PC-3 (cell line): ENCODE results near the gene PRIMA1. TPM values are rescaled to one million over a fixed set of nuclear protein-coding genes. Genes with fewer than 3 reads are reported as not detected.

Experiments
- ATAC-seq: fragments of 200-7000 bp; cut with Tn5 transposase; 2 replicates; pipeline ENCODE4 v1.9.1; 2020; ENCODE audit warnings: mild to moderate bottlenecking, moderate library complexity
- BruUV-seq: library from RNA; stranded (reverse); fragments of 400-500 nt; replicated peaks from 2 replicates; lab custom pipeline; 2021; lab: Mats Ljungman, UMichigan
- CTCF ChIA-PET: fragments of 300-600 bp; sonication (Branson Sonifier 250); formaldehyde crosslinking; loops from one replicate; lab custom pipeline; 2022; ENCODE audit warnings: antibody characterized with exemption; lab: Charles Lee
- POLR2A ChIA-PET: fragments of 300-600 bp; sonication (Branson Sonifier 250); formaldehyde crosslinking; loops from one replicate; lab custom pipeline; 2022; ENCODE audit warnings: antibody characterized with exemption; ENCODE audit not compliant: unreplicated experiment; lab: Charles Lee
- DNase-seq: peaks from one replicate; pipeline ENCODE4 v3.0.0-alpha.2; 2015
- H2AFZ ChIP-seq: fragments of 300-600 bp; sonication (generic); 2 replicates; pipeline ENCODE4 v1.6.0; 2016; ENCODE audit warnings: antibody characterized with exemption, low read length
- H3F3A ChIP-seq: fragments of 300-600 bp; sonication (generic); one replicate; pipeline ENCODE4 v1.6.0; 2017; ENCODE audit warnings: antibody characterized with exemption, low read length, control low read depth, mild to moderate bottlenecking; ENCODE audit not compliant: unreplicated experiment
- H3K27ac ChIP-seq: fragments of 300-600 bp; sonication (generic); 2 replicates; pipeline ENCODE4 v1.5.1; 2016; ENCODE audit warnings: mild to moderate bottlenecking, low read length
- H3K27me3 ChIP-seq: fragments of 300-600 bp; sonication (generic); 2 replicates; pipeline ENCODE4 v1.6.1; 2016; ENCODE audit warnings: low read length, mixed read lengths
- H3K36me3 ChIP-seq: fragments of 300-600 bp; sonication (generic); 2 replicates; pipeline ENCODE4 v1.6.1; 2016; ENCODE audit warnings: low read depth, mixed run types, low read length, mixed read lengths
- H3K4me1 ChIP-seq: fragments of 300-600 bp; sonication (generic); 2 replicates; pipeline ENCODE4 v1.5.1; 2016; ENCODE audit warnings: low read length; ENCODE audit not compliant: insufficient read depth
- H3K4me2 ChIP-seq: fragments of 300-600 bp; sonication (generic); 2 replicates; pipeline ENCODE4 v1.6.0; 2016; ENCODE audit warnings: low read length
- H3K4me3 ChIP-seq: fragments of 300-600 bp; sonication (generic); 2 replicates; pipeline ENCODE4 v1.5.1; 2016; ENCODE audit warnings: mild to moderate bottlenecking, low read length, mixed read lengths
- H3K79me2 ChIP-seq: fragments of 300-600 bp; sonication (generic); 2 replicates; pipeline ENCODE4 v1.6.1; 2017; ENCODE audit warnings: low read length, mixed read lengths
- H3K9ac ChIP-seq: fragments of 300-600 bp; sonication (generic); 2 replicates; pipeline ENCODE4 v1.6.0; 2016; ENCODE audit warnings: mild to moderate bottlenecking, low read length
- H3K9me2 ChIP-seq: fragments of 300-600 bp; sonication (generic); replicated peaks from 2 replicates; pipeline ENCODE4 v1.6.1; 2016; ENCODE audit warnings: mixed run types, low read length, mixed read lengths
- H3K9me3 ChIP-seq: fragments of 300-600 bp; sonication (generic); 2 replicates; pipeline ENCODE4 v1.6.1; 2016; ENCODE audit warnings: low read length, mixed read lengths
- H4K20me1 ChIP-seq: fragments of 300-600 bp; sonication (generic); 2 replicates; pipeline ENCODE4 v1.6.1; 2016; ENCODE audit warnings: low read length, mixed read lengths
- EZH2 ChIP-seq: fragments of 300-600 bp; sonication (generic); IDR thresholded peaks from one replicate; pipeline ENCODE4 v1.6.1; 2017; ENCODE audit warnings: antibody characterized with exemption, mild to moderate bottlenecking, low read length; ENCODE audit not compliant: unreplicated experiment
- EZH2phosphoT487 ChIP-seq: fragments of 300-600 bp; sonication (generic); IDR thresholded peaks from 2 replicates; pipeline ENCODE4 v1.6.1; 2018; ENCODE audit warnings: mild to moderate bottlenecking, antibody characterized with exemption, low read length, borderline replicate concordance
- intact Hi-C: fragments of 100-400 bp; cut with micrococcal nuclease; formaldehyde crosslinking; loops from 2 replicates; pipeline ENCODE4 v1.9.0; 2023
- total RNA-seq: library from RNA; depleted of rRNA; stranded (reverse); fragments of >200 nt; gene quantifications from 2 replicates; pipeline ENCODE4 v1.2.3, GENCODE V29; 2014
- TF ChIP-seq, protein P1 (sequence below): fragments of 300-600 bp; sonication (generic); conservative IDR thresholded peaks from 2 replicates; pipeline ENCODE4 v1.5.1; 2017; ENCODE audit warnings: antibody characterized with exemption, low read depth, mild to moderate bottlenecking, low read length

The PRIMA1 gene
- total RNA-seq, 1 experiment from 2014 or later: 0.04 TPM

DNA sequence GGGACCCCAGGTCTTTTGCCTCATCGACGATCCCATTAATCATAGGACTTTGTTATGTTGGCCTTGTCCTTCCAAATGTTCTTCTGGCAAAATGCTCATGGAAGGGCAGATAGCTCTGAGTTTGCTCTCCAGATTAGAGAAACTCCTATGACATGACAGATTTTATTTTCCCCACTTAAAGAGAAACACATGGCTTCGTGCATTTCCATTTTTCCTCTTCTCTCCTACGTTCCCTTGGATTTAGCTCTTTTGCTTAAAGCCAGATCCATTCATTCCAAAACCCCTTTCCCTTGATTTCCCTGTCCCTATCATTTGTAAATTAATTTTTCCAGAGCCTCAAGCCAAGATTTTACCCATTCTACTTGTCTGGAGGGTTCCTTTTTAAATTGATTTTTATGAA lies 2.9 kb downstream of the PRIMA1 start:
- no peaks in the 10 kb centered on the region for H3K4me1 ChIP-seq
- ATAC-seq (no peak), DNase-seq (no peak)
- no peak overlapping the region for H3K9ac ChIP-seq
- ChIA-PET POLR2A (no interaction called here), CTCF (no interaction called here)
- no peak overlapping the region for H2AFZ ChIP-seq
- H3F3A ChIP-seq: no peaks in the 10 kb centered on the region
- H3K9me2 ChIP-seq: no peaks in the 10 kb centered on the region
- no peaks in the 10 kb centered on the region for H4K20me1 ChIP-seq
- no peaks in the 10 kb centered on the region for H3K9me3 ChIP-seq
- no peak overlapping the region for H3K27ac ChIP-seq
- no peaks in the 10 kb centered on the region for H3K79me2 ChIP-seq
- H3K36me3 ChIP-seq: no peaks in the 10 kb centered on the region
- peaks cover 55% of the 10 kb centered on the region for H3K27me3 ChIP-seq
- H3K4me2 ChIP-seq: no peak overlapping the region
- no TSS peak for BruUV-seq
- TF ChIP-seq EZH2 (no peak), EZH2phosphoT487 (no peak)
- TF ChIP-seq, protein P1, sequence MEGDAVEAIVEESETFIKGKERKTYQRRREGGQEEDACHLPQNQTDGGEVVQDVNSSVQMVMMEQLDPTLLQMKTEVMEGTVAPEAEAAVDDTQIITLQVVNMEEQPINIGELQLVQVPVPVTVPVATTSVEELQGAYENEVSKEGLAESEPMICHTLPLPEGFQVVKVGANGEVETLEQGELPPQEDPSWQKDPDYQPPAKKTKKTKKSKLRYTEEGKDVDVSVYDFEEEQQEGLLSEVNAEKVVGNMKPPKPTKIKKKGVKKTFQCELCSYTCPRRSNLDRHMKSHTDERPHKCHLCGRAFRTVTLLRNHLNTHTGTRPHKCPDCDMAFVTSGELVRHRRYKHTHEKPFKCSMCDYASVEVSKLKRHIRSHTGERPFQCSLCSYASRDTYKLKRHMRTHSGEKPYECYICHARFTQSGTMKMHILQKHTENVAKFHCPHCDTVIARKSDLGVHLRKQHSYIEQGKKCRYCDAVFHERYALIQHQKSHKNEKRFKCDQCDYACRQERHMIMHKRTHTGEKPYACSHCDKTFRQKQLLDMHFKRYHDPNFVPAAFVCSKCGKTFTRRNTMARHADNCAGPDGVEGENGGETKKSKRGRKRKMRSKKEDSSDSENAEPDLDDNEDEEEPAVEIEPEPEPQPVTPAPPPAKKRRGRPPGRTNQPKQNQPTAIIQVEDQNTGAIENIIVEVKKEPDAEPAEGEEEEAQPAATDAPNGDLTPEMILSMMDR: no peak
- H3K4me3 ChIP-seq: no peak overlapping the region
- intact Hi-C loops: no loop called here

DNA sequence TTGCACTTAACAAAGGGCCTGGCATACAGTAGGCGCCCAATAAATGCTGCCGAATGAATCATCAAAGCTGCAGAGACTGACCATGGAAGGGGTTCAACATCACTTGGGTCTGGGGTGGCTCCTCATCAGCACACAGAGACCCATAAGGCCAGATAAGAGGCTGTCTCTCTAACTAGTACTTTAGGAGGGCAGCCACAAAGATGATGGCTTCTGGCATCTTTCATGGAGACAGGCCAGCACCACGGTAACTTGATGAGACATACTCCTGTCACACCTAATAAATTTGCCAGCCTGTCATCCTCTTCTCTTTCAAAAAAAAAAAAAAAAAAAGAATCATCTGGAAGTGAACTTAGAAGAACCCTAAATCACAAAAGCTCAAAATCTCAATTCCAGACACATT lies 3.4 kb downstream of the PRIMA1 start:
- TF ChIP-seq EZH2: no peak
- TF ChIP-seq, protein P1: no peak
- no peak for TF ChIP-seq EZH2phosphoT487
- CTCF ChIA-PET: no interaction called here

DNA sequence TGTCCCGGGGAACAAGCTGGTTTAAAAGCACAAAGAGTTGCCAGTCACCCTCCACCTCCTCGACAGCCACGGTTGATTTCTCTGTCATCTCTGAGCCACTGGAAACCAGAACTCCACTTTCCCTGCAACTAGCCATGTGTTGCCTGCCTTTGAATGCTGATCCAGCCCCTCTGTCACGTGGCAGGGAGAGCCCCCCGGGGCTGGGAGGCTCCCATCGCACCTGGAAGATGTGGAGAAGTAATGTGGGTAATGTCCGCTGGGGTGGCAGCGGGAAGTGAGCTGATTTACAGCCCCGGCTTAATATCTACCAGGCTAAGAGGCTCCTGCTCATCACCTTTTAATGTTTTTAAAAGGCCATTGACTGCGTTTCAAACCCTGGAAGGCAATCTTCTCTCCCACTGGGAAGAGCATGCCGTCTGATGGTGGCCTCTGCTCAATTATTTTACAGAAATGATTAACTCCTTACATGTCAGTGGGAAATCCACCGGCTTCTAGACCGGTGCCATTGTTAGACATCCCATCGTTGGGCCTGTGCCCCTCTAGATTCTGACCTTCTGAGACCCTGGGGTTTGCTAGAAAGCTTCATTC lies 7.4 kb downstream of the PRIMA1 start:
- Histone ChIP-seq H3K9me2 (no peaks in the 10 kb centered on the region), H3K27ac (no peak overlapping the region), H3K4me3 (no peak overlapping the region), H2AFZ (no peak overlapping the region), H3K9ac (no peak overlapping the region), H3K9me3 (no peaks in the 10 kb centered on the region), H3K36me3 (no peaks in the 10 kb centered on the region), H3K79me2 (no peaks in the 10 kb centered on the region), H3F3A (no peaks in the 10 kb centered on the region), H3K27me3 (peaks cover 27% of the 10 kb centered on the region), H3K4me1 (no peaks in the 10 kb centered on the region), H3K4me2 (no peak overlapping the region), H4K20me1 (no peaks in the 10 kb centered on the region)
- CTCF ChIA-PET: no interaction called here
- no TSS peak for BruUV-seq
- POLR2A ChIA-PET: no interaction called here
- DNase-seq (no peak), ATAC-seq (no peak)
- no peak for TF ChIP-seq EZH2phosphoT487
- TF ChIP-seq, protein P1: no peak
- no peak for TF ChIP-seq EZH2
- intact Hi-C loops: no loop called here

More for the DNA sequence above, 3.4 kb downstream of the PRIMA1 start:
- BruUV-seq: no TSS peak
- no peak overlapping the region for H3K27ac ChIP-seq
- intact Hi-C loops: no loop called here
- POLR2A ChIA-PET: no interaction called here
- no peaks in the 10 kb centered on the region for H3K9me3 ChIP-seq
- no peak overlapping the region for H3K4me2 ChIP-seq
- DNase-seq (no peak), ATAC-seq (no peak)
- H3K79me2 ChIP-seq: no peaks in the 10 kb centered on the region
- H3K36me3 ChIP-seq: no peaks in the 10 kb centered on the region
- H3K9me2 ChIP-seq: no peaks in the 10 kb centered on the region
- no peak overlapping the region for H2AFZ ChIP-seq
- no peak overlapping the region for H3K9ac ChIP-seq
- peaks cover 49% of the 10 kb centered on the region for H3K27me3 ChIP-seq
- H3K4me3 ChIP-seq: no peak overlapping the region
- no peaks in the 10 kb centered on the region for H3K4me1 ChIP-seq
- no peaks in the 10 kb centered on the region for H3F3A ChIP-seq
- H4K20me1 ChIP-seq: no peaks in the 10 kb centered on the region
